Stimulated activated CD8-positive, alpha-beta memory T cell treated with anti-CD3 and anti-CD28 coated beads, Interleukin-2, amount 100 ng/mL, for 1 hour (primary cell): Measurements from ENCODE around the gene BICD1.

Experiments
- DNase-seq, 2 donors: peaks; one replicate each; pipeline ENCODE4 v3.0.0-alpha.2; 2020; ENCODE audit warnings: low read depth in 2 of 2

Gene BICD1

GRCh38 chr12:32281098-32281497 is 174.5 kb downstream of the BICD1 start:
- DNase-seq = no peak

GRCh38 chr12:32284561-32284960 is 177.9 kb downstream of the BICD1 start:
- DNase-seq = no peak

- DNase-seq = no peak
These were observed 178.4 kb downstream of the BICD1 start for GRCh38 chr12:32285021-32285420.

- no peak for DNase-seq
These were observed 178.8 kb downstream of the BICD1 start for GRCh38 chr12:32285489-32285888.

GRCh38 chr12:32290411-32290810 is 183.8 kb downstream of the BICD1 start:
- DNase-seq = no peak

GRCh38 chr12:32292151-32292550 is 185.5 kb downstream of the BICD1 start:
- no peak for DNase-seq

- DNase-seq = no peak
These were observed 187.3 kb downstream of the BICD1 start for GRCh38 chr12:32293808-32294419.

GRCh38 chr12:32296567-32296966 is 189.9 kb downstream of the BICD1 start:
- DNase-seq = no peak

- DNase-seq = no peak
These were observed 192.3 kb downstream of the BICD1 start for GRCh38 chr12:32298917-32299316.

GRCh38 chr12:32301216-32301615 is 194.6 kb downstream of the BICD1 start:
- DNase-seq = no peak

GRCh38 chr12:32302218-32303173 is 195.8 kb downstream of the BICD1 start:
- DNase-seq = no peak

GRCh38 chr12:32303174-32303549 is 196.5 kb downstream of the BICD1 start:
- no peak for DNase-seq

GRCh38 chr12:32305163-32305562 is 198.5 kb downstream of the BICD1 start:
- DNase-seq = no peak

- DNase-seq = no peak
These were observed 200.7 kb downstream of the BICD1 start for GRCh38 chr12:32307326-32307725.

- no peak for DNase-seq
These were observed 203.4 kb downstream of the BICD1 start for GRCh38 chr12:32309811-32310736.

GRCh38 chr12:32312049-32312670 is 205.5 kb downstream of the BICD1 start:
- no peak for DNase-seq

GRCh38 chr12:32322354-32322753 is 215.7 kb downstream of the BICD1 start:
- no peak for DNase-seq

GRCh38 chr12:32331133-32331532 is 224.5 kb downstream of the BICD1 start:
- DNase-seq = no peak

GRCh38 chr12:32332446-32332845 is 225.8 kb downstream of the BICD1 start:
- no peak for DNase-seq

GRCh38 chr12:32334371-32334777 is 227.7 kb downstream of the BICD1 start:
- DNase-seq = no peak

- no peak for DNase-seq
These were observed 229.6 kb downstream of the BICD1 start for GRCh38 chr12:32336261-32336660.

GRCh38 chr12:32343496-32343895 is 236.8 kb downstream of the BICD1 start:
- no peak for DNase-seq
